ENCODE data around the gene POLN. TPM values are rescaled to one million over a fixed set of nuclear protein-coding genes. Genes with fewer than 3 reads are reported as not detected.
A peak's percentile ranks its signal among the peaks of the same experiment; 100 is the strongest.

Gene POLN
- total and polyA plus RNA-seq, 4 donors: 4.6 to 8.9 (median 6.8) TPM

DNA sequence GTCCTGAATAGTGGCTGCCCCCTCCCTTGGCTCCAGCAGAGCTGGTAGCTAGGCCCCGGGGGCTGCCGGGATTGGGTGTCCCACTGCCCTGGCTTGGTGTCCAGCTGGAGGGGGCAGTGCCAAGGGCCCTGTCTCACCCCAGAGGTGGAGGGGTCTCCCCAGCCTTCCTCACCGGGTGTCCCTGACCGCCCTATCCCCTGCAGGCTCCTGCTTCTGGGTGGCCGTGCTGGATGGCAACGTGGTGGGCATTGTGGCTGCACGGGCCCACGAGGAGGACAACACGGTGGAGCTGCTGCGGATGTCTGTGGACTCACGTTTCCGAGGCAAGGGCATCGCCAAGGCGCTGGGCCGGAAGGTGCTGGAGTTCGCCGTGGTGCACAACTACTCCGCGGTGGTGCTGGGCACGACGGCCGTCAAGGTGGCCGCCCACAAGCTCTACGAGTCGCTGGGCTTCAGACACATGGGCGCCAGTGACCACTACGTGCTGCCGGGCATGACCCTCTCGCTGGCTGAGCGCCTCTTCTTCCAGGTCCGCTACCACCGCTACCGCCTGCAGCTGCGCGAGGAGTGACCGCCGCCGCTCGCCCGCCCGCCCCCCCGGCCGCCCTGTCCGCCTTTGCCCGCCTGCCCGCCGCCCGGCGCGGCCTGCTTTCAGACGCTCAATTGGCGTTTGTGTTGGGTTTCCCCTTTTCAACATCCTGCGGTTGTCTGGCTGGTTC is 178.2 kb downstream of the POLN start:
- WGBS (ENCODE audit: insufficient coverage): 95% methylated on average over 50 of the region's 53 CpGs
- Histone ChIP-seq H3K27me3 (ENCODE audit: control insufficient read depth, insufficient read depth, low read length) (no peaks in the 10 kb centered on the region), H3K4me3 (ENCODE audit: low read depth, low read length) (no peak overlapping the region), H3K27ac (ENCODE audit: low read depth, low read length) (no peak overlapping the region), H3K4me1 (ENCODE audit: control insufficient read depth, insufficient read depth, low read length) (peaks cover 75% of the 10 kb centered on the region), H3K9me3 (ENCODE audit: control insufficient read depth, insufficient read depth, low read length) (no peaks in the 10 kb centered on the region), H3K36me3 (ENCODE audit: control insufficient read depth, insufficient read depth, low read length) (peaks cover 81% of the 10 kb centered on the region)
- DNase-seq (ENCODE audit: low read depth in 4 of 6, low spot score in 6 of 6): no peak

DNA sequence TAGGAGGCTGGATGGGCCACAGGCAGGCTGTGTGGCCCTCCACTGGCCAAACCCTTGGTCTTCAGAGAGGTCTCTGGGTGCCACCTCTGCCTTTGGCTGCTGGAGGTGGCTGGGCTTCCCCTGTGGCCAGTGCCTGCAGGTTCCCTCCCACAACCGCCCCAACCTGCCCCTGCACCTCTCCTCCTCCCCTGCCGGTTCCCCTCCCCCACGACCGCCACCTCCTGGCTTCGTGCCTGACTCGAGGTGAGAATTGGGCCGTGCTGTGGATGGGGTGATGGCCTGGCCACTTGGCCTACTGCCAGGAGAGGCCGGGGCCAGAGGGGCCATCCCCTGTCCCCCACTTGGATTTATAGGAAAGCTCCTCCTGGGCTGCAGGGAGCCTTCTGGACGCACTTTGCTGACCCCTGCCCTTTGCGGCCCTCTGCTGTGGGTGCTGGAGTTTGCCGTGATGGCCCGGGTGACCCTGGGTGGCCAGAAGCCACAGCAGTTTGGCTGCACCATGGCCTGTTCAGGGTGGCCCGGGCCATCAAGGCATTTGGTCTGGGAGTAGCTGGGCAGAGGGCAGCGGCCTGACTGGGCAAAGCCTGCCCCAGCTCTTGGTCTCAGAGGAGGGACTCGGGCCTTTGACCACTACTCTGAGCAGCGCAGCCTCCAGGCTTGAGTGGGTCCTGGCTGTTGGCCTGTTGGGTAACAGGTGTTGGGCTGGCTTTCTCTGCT is 179.0 kb downstream of the POLN start:
- no peak for DNase-seq (ENCODE audit: low read depth in 4 of 6, low spot score in 6 of 6)

DNA sequence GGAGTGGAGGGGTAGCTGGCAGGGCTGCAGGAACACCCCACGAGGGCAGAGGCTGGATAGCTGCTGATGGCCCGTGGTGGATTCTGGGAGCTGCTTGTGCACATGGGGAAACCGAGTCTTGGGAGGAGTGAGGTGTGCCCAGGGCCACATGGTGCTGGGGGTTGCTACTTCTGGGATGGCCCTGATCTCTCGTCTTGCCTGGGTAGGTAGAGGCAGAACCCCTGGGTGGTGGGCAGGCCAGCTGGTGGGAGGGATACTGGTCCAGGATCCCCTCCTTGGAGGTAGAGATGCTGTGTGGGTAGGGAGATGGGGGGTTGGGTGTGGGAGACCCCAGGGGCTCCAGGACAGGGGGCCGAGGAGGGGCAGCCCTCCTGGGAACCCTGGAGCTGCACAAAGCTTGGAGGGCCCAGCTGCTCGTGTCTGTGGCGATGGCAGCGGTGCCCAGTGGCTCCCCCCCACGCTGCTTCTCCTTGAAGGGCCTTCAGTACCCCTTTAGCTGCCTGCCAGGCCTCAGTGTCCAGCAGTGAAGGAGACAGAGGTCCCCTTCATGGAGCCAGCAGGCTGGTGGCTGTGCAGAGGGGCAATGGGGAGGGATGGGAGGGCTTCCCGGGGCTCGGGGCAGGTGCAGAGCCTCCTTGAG is 179.6 kb downstream of the POLN start:
- Histone ChIP-seq H3K36me3 (ENCODE audit: control insufficient read depth, insufficient read depth, low read length) (peaks cover 67% of the 10 kb centered on the region), H3K27ac (ENCODE audit: low read depth, low read length) (peak overlapping the region; percentile 25), H3K27me3 (ENCODE audit: control insufficient read depth, insufficient read depth, low read length) (peaks cover 2% of the 10 kb centered on the region), H3K4me1 (ENCODE audit: control insufficient read depth, insufficient read depth, low read length) (peaks cover 73% of the 10 kb centered on the region), H3K4me3 (ENCODE audit: low read depth, low read length) (no peak overlapping the region), H3K9me3 (ENCODE audit: control insufficient read depth, insufficient read depth, low read length) (no peaks in the 10 kb centered on the region)
- 67% methylated on average over 11 of the region's 11 CpGs for WGBS (ENCODE audit: insufficient coverage)
- no peak for DNase-seq (ENCODE audit: low read depth in 4 of 6, low spot score in 6 of 6)

More for the DNA sequence above, 179.0 kb downstream of the POLN start:
- H3K27ac ChIP-seq (ENCODE audit: low read depth, low read length): no peak overlapping the region
- peaks cover 2% of the 10 kb centered on the region for H3K27me3 ChIP-seq (ENCODE audit: control insufficient read depth, insufficient read depth, low read length)
- no peak overlapping the region for H3K4me3 ChIP-seq (ENCODE audit: low read depth, low read length)
- 69% methylated on average over 14 of the region's 16 CpGs for WGBS (ENCODE audit: insufficient coverage)
- H3K36me3 ChIP-seq (ENCODE audit: control insufficient read depth, insufficient read depth, low read length): peaks cover 74% of the 10 kb centered on the region
- H3K4me1 ChIP-seq (ENCODE audit: control insufficient read depth, insufficient read depth, low read length): peaks cover 74% of the 10 kb centered on the region
- H3K9me3 ChIP-seq (ENCODE audit: control insufficient read depth, insufficient read depth, low read length): no peaks in the 10 kb centered on the region

DNA sequence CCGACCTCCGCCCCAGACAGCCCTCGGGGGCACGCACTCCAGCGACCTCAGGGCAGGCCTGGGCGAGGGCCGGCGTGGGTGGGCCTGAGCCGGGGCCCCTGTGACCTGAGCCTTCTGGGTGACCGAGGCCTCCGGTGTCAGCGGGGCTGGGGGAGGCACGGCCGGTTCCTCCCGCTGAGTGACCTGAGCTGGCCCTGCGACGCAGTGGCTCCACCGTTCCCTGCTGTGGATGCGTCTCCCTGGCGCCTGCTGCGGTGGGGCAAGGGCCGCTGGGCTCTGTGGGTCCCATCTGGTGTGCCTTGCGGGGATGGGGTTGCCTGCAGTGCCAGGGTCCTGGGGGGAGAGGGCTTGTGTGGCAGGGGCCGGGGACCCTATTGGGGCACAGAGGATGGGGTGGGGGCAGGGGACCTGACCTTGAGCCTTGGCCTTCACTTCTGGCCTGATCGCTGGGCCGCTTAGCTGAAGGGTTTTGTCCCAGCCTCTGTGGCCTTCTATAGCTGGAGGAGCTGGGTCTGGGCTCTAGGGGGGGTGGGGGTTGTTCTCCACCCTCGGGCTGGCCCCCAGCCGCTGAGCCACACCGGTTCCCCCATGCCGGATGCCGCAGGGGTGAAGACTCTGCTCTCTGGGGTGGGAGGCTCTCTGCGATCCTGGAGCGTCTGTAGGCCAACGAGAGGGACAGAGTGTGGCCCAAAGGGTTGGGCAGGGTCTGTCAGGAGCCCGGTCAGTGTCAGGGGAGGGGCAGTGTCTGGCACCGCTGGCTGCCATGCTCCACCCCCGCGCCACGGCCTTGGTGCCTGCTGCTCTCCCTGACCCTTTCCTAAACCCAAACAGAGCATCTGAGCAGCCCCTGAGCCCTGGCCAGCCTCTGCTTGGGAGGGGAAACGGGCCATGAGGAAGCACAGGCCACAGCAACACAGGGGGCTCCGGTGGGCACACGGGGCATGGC is 180.5 kb downstream of the POLN start:
- H3K27ac ChIP-seq (ENCODE audit: low read depth, low read length): peak overlapping the region; percentile 25
- no peaks in the 10 kb centered on the region for H3K9me3 ChIP-seq (ENCODE audit: control insufficient read depth, insufficient read depth, low read length)
- peaks cover 59% of the 10 kb centered on the region for H3K36me3 ChIP-seq (ENCODE audit: control insufficient read depth, insufficient read depth, low read length)
- DNase-seq (ENCODE audit: low read depth in 4 of 6, low spot score in 6 of 6): no peak
- peaks cover 2% of the 10 kb centered on the region for H3K27me3 ChIP-seq (ENCODE audit: control insufficient read depth, insufficient read depth, low read length)
- 38% methylated on average over 39 of the region's 42 CpGs for WGBS (ENCODE audit: insufficient coverage)
- peaks cover 66% of the 10 kb centered on the region for H3K4me1 ChIP-seq (ENCODE audit: control insufficient read depth, insufficient read depth, low read length)
- H3K4me3 ChIP-seq (ENCODE audit: low read depth, low read length): peak overlapping the region; percentile 44

DNA sequence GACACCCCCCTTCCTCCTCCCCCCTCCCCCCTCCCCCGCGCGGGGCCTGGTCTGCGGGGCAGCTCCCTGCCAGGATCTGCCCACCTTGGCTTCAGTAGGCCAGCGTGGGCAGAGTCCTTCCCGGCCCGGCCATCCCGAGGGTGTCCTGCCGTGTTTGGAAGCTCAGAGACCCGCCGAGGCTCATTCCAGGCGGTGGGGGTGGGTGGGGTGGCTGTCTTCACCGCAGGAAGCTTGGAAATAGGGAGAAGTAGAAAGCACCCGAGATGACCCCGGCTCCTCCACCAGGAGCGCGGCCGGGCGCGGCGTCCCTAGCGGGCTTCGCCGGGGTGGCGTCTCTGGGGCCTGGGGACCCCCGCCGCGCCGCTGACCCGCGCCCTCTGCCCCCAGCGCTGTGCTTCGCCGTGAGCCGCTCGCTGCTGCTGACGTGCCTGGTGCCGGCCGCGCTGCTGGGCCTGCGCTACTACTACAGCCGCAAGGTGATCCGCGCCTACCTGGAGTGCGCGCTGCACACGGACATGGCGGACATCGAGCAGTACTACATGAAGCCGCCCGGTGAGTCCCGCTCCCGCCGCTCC is 181.2 kb downstream of the POLN start:
- 8% methylated on average over 51 of the region's 54 CpGs for WGBS (ENCODE audit: insufficient coverage)
- Histone ChIP-seq H3K36me3 (ENCODE audit: control insufficient read depth, insufficient read depth, low read length) (peaks cover 51% of the 10 kb centered on the region), H3K4me3 (ENCODE audit: low read depth, low read length) (peak overlapping the region; percentile 44), H3K4me1 (ENCODE audit: control insufficient read depth, insufficient read depth, low read length) (peaks cover 59% of the 10 kb centered on the region), H3K27me3 (ENCODE audit: control insufficient read depth, insufficient read depth, low read length) (peaks cover 2% of the 10 kb centered on the region), H3K9me3 (ENCODE audit: control insufficient read depth, insufficient read depth, low read length) (no peaks in the 10 kb centered on the region), H3K27ac (ENCODE audit: low read depth, low read length) (no peak overlapping the region)
- DNase-seq (ENCODE audit: low read depth in 4 of 6, low spot score in 6 of 6): peak in 1 of 6 donors; percentile 61

DNA sequence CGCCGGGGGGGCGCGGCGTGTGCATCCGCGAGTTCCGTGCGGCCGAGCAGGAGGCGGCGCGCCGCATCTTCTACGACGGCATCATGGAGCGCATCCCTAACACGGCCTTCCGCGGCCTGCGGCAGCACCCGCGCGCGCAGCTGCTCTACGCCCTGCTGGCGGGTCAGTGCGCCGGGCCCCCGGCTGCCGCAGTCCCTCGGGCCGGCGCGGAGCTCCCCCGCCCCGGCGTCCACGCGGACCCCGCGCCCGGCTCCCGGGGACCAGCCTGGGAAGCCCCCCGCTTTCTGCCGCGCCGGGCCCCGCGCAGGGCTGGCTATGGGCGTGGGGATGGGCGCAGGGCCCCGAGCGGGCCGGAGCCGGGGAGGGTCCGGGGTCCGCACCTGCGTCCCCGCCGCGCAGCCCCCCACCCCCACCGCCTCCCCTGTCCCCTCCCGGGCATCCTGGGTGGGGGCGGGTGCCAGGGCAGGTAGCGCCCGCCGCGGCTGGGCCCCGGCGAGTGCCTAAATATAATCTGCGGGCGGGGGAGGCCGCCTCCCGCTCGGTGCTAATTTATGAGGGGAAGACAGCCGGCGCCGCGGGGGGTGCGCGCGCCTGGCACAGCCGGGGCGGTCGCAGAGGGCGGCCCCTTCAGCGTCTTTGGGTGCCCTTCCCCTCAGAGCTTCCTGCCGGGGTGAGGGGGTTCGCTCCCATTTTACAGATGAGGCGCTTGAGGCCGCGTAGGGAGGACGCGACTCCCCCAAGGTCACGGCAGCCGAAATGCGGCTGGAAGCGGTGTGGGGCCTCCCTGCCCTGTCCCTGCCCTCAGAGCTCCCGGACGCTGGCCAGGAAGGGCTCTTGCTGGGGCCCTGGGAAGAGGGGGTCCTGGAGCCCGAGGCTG is 182.0 kb downstream of the POLN start:
- H3K4me3 ChIP-seq (ENCODE audit: low read depth, low read length): peak overlapping the region; percentile 44
- H3K4me1 ChIP-seq (ENCODE audit: control insufficient read depth, insufficient read depth, low read length): peaks cover 52% of the 10 kb centered on the region
- WGBS (ENCODE audit: insufficient coverage): under 1% methylated on average over 86 of the region's 102 CpGs
- peaks cover 2% of the 10 kb centered on the region for H3K27me3 ChIP-seq (ENCODE audit: control insufficient read depth, insufficient read depth, low read length)
- peaks cover 44% of the 10 kb centered on the region for H3K36me3 ChIP-seq (ENCODE audit: control insufficient read depth, insufficient read depth, low read length)
- no peak overlapping the region for H3K27ac ChIP-seq (ENCODE audit: low read depth, low read length)
- no peaks in the 10 kb centered on the region for H3K9me3 ChIP-seq (ENCODE audit: control insufficient read depth, insufficient read depth, low read length)
- peak in 1 of 6 donors; percentile 63 for DNase-seq (ENCODE audit: low read depth in 4 of 6, low spot score in 6 of 6)

DNA sequence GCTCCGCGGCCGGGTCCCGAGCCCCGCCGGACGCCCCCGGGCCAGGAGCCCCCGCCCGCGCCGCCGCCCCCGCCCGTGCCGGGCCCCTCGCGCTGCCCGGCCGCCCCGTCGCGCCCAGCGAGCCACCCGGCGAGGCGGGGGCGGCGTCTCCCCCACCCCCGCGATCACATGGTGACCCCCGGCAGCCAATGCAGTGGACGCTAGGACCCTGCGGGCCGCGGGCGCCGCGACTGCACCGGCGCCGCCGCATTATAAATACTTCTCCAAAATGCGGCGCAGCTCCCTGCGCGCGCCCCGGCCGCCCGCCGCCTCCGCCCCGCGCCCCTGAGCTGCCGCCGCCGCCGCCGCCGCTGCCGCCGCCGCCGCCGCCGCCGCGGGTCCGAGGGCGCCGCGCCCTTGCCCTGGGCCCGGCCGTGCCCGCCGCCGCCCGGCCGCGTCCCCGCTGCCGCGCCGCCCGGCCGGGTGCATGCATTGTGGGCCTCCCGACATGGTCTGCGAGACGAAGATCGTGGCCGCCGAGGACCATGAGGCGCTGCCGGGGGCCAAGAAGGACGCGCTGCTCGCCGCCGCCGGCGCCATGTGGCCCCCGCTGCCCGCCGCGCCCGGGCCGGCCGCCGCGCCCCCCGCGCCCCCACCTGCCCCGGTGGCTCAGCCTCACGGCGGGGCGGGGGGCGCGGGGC is 182.7 kb downstream of the POLN start, which contains the start of gene NAT8L:
Gene NAT8L (plus strand): TSS at position 282 of the 680 bp plus-strand sequence. CDS start 185 bp downstream, at position 467.
- under 1% methylated on average over 119 of the region's 119 CpGs for WGBS (ENCODE audit: insufficient coverage)
- Histone ChIP-seq H3K27ac (ENCODE audit: low read depth, low read length) (peak within 1 kb of the TSS; percentile 75), H3K27me3 (ENCODE audit: control insufficient read depth, insufficient read depth, low read length) (peaks cover 2% of the 10 kb centered on the region)

More for the DNA sequence above, 182.7 kb downstream of the POLN start, which contains the start of gene NAT8L:
- peaks cover 36% of the 10 kb centered on the region for H3K36me3 ChIP-seq (ENCODE audit: control insufficient read depth, insufficient read depth, low read length)
- peak in 5 of 6 donors; percentile 63 to 93 (median 77) for DNase-seq (ENCODE audit: low read depth in 4 of 6, low spot score in 6 of 6)
- H3K4me3 ChIP-seq (ENCODE audit: low read depth, low read length): peak within 1 kb of the TSS; percentile 63
- H3K9me3 ChIP-seq (ENCODE audit: control insufficient read depth, insufficient read depth, low read length): no peaks in the 10 kb centered on the region
- peaks cover 47% of the 10 kb centered on the region for H3K4me1 ChIP-seq (ENCODE audit: control insufficient read depth, insufficient read depth, low read length)

Measured in spinal cord (tissue), 10 donors.